ENCODE results near the gene GALNT9. TPM values are rescaled to one million over a fixed set of nuclear protein-coding genes. Genes with fewer than 3 reads are reported as not detected.

GALNT9 gene
- total and polyA plus RNA-seq, 2 donors (not counting 1 experiment from before 2014, with no cell fraction given), result 0.71 to 2.4 TPM

DNA sequence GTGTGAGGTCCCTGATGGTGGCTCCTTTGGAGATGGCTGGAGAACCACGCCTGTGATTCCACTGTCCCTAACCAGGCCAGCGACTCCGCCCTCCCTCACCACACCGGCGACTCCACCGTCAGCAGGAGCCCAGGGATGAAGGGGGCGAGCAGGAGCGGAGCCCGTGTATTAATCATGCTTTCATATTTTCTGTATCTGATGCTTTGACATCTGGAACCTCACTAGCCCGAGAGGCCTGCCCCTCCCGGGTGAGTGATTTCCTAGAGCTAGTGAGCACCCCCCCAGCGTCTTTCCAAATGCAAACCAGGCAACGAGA lies 115.3 kb downstream of the GALNT9 start:
- Histone ChIP-seq H3K4me2 (replicated peaks; ENCODE audit: low read depth, low read length, poor library complexity, severe bottlenecking) (no peak overlapping the region), H3K4me3 (ENCODE audit: control extremely low read depth in 1 of 5, extremely low read depth in 1 of 5, insufficient read depth in 1 of 5, low read depth in 2 of 5, low read length in 4 of 5) (no peak overlapping the region), H3K27ac (ENCODE audit: low read length in 2 of 2) (no peak overlapping the region), H3K9me3 (ENCODE audit: control extremely low read depth in 1 of 3, control insufficient read depth in 2 of 3, insufficient read depth in 1 of 3, low read length in 2 of 3) (peaks cover 0 to 44% (median 0%) of the 10 kb centered on the region in 3 donors), H4K20me1 (ENCODE audit: control insufficient read depth, insufficient read depth, low read length, poor library complexity, severe bottlenecking) (no peaks in the 10 kb centered on the region), H2AFZ (ENCODE audit: insufficient read depth, low read depth, low read length, poor library complexity, severe bottlenecking) (no peak overlapping the region), H3K27me3 (replicated peaks in 1 of 4; ENCODE audit: control extremely low read depth in 1 of 4, control insufficient read depth in 3 of 4, insufficient read depth in 4 of 4, low read length in 3 of 4) (peaks cover 0 to 11% (median 0%) of the 10 kb centered on the region in 4 experiments), H3K79me2 (ENCODE audit: control insufficient read depth, insufficient read depth, low read length) (no peaks in the 10 kb centered on the region), H3K4me1 (ENCODE audit: control insufficient read depth in 2 of 2, insufficient read depth in 2 of 2, low read length in 2 of 2) (peaks cover 0 to 13% of the 10 kb centered on the region in 2 donors), H3K36me3 (replicated peaks in 1 of 2; ENCODE audit: control extremely low read depth in 1 of 2, control insufficient read depth in 1 of 2, extremely low read depth in 1 of 2, insufficient read depth in 2 of 2, low read length in 1 of 2) (no peaks in the 10 kb centered on the region), H3K9ac (ENCODE audit: low read length) (no peak overlapping the region)
- ATAC-seq (ENCODE audit: low read depth) (no peak), DNase-seq (no peak)
- intact Hi-C loops (cut with micrococcal nuclease), result no loop called here
- Mint-ChIP-seq H3K27ac (no peak overlapping the region), H3K4me3 (no peak overlapping the region), H3K9me3 (ENCODE audit: insufficient read depth) (peaks cover 3% of the 10 kb centered on the region), H3K27me3 (peaks cover 3% of the 10 kb centered on the region), H3K4me1 (peaks cover 8% of the 10 kb centered on the region)
- POLR2A ChIA-PET, result no interaction called here
- CTCF ChIA-PET, result no interaction called here
- TF ChIP-seq EZH2 (IDR thresholded peaks at IDR 0.05; ENCODE audit: borderline replicate concordance, insufficient read depth, low read depth, low read length, poor library complexity, severe bottlenecking), result no peak
- TF ChIP-seq, protein P1, sequence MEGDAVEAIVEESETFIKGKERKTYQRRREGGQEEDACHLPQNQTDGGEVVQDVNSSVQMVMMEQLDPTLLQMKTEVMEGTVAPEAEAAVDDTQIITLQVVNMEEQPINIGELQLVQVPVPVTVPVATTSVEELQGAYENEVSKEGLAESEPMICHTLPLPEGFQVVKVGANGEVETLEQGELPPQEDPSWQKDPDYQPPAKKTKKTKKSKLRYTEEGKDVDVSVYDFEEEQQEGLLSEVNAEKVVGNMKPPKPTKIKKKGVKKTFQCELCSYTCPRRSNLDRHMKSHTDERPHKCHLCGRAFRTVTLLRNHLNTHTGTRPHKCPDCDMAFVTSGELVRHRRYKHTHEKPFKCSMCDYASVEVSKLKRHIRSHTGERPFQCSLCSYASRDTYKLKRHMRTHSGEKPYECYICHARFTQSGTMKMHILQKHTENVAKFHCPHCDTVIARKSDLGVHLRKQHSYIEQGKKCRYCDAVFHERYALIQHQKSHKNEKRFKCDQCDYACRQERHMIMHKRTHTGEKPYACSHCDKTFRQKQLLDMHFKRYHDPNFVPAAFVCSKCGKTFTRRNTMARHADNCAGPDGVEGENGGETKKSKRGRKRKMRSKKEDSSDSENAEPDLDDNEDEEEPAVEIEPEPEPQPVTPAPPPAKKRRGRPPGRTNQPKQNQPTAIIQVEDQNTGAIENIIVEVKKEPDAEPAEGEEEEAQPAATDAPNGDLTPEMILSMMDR (IDR thresholded peaks at IDR 0.05), result no peak
- 85% methylated on average over 13 of the region's 13 CpGs for WGBS (ENCODE audit: insufficient coverage)

DNA sequence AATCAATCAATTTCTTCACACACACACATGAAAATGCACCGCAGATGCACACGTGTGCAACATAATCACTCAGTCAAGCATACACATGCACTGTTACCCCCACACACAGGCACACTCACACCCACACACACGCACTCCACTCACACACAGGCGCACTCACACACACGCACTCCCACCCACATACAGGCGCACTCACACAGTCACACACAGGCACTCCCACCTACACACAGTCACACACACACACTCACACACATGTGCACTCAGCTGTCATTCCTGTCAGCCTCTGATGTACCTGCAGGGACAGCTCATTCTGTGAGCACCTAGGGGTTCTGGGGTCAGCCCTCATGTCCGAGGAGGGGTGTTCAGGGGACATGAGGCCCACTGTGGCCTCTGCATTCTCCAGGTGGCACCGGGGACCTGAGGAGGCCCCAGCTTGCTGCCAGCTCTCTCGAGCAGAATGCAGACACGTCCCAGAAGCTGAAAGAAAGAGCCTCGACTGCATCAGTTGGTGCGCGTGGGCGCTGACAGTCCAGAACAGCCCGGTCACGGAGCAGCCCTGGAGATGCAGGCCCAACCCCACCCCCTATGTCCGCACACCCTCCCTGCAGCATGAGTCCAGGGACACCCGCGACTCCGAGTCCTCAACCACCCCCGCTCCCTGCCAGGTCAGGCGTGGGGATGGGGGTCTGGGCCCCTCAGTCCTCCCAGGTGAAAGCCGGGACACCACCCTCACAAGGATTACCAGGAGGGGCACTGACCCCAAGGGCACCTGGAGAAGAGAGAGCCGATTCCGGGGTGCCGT lies 115.8 kb downstream of the GALNT9 start:
- intact Hi-C loops (cut with micrococcal nuclease), result no loop called here
- peaks cover 0 to 6% (median 0%) of the 10 kb centered on the region in 4 experiments for H3K27me3 ChIP-seq (replicated peaks in 1 of 4; ENCODE audit: control extremely low read depth in 1 of 4, control insufficient read depth in 3 of 4, insufficient read depth in 4 of 4, low read length in 3 of 4)
- no peaks in the 10 kb centered on the region for H3K27me3 Mint-ChIP-seq
- H3K9me3 Mint-ChIP-seq (ENCODE audit: insufficient read depth), result peaks cover 3% of the 10 kb centered on the region
- peaks cover 7% of the 10 kb centered on the region for H3K4me1 Mint-ChIP-seq
- ATAC-seq (ENCODE audit: low read depth) (no peak), DNase-seq (no peak)
- H3K36me3 ChIP-seq (replicated peaks in 1 of 2; ENCODE audit: control extremely low read depth in 1 of 2, control insufficient read depth in 1 of 2, extremely low read depth in 1 of 2, insufficient read depth in 2 of 2, low read length in 1 of 2), result no peaks in the 10 kb centered on the region
- H3K4me1 ChIP-seq (ENCODE audit: control insufficient read depth in 2 of 2, insufficient read depth in 2 of 2, low read length in 2 of 2), result peaks cover 0 to 7% of the 10 kb centered on the region in 2 donors
- ChIA-PET CTCF (no interaction called here), POLR2A (no interaction called here)
- H3K27ac Mint-ChIP-seq, result peak overlapping the region; percentile 46
- no peak overlapping the region for H2AFZ ChIP-seq (ENCODE audit: insufficient read depth, low read depth, low read length, poor library complexity, severe bottlenecking)
- no peak overlapping the region for H3K4me3 ChIP-seq (ENCODE audit: control extremely low read depth in 1 of 5, extremely low read depth in 1 of 5, insufficient read depth in 1 of 5, low read depth in 2 of 5, low read length in 4 of 5)
- H3K27ac ChIP-seq (ENCODE audit: low read length in 2 of 2), result peak overlapping the region in 1 of 2 donors; percentile 73
- H3K9me3 ChIP-seq (ENCODE audit: control extremely low read depth in 1 of 3, control insufficient read depth in 2 of 3, insufficient read depth in 1 of 3, low read length in 2 of 3), result peaks cover 0 to 39% (median 0%) of the 10 kb centered on the region in 3 donors
- no peaks in the 10 kb centered on the region for H3K79me2 ChIP-seq (ENCODE audit: control insufficient read depth, insufficient read depth, low read length)
- H3K9ac ChIP-seq (ENCODE audit: low read length), result no peak overlapping the region
- TF ChIP-seq EZH2 (IDR thresholded peaks at IDR 0.05; ENCODE audit: borderline replicate concordance, insufficient read depth, low read depth, low read length, poor library complexity, severe bottlenecking), result no peak
- TF ChIP-seq, protein P1 (IDR thresholded peaks at IDR 0.05), result no peak
- no peak overlapping the region for H3K4me3 Mint-ChIP-seq
- no peaks in the 10 kb centered on the region for H4K20me1 ChIP-seq (ENCODE audit: control insufficient read depth, insufficient read depth, low read length, poor library complexity, severe bottlenecking)
- 89% methylated on average over 22 of the region's 26 CpGs for WGBS (ENCODE audit: insufficient coverage)
- H3K4me2 ChIP-seq (replicated peaks; ENCODE audit: low read depth, low read length, poor library complexity, severe bottlenecking), result no peak overlapping the region

Data from B cell (primary cell).